Measurements from ENCODE around the gene GRM7. TPM values are rescaled to one million over a fixed set of nuclear protein-coding genes. Genes with fewer than 3 reads are reported as not detected.

The GRM7 gene
- polyA plus RNA-seq, 1 donor from 2014 or later, result 23.8 TPM

DNA sequence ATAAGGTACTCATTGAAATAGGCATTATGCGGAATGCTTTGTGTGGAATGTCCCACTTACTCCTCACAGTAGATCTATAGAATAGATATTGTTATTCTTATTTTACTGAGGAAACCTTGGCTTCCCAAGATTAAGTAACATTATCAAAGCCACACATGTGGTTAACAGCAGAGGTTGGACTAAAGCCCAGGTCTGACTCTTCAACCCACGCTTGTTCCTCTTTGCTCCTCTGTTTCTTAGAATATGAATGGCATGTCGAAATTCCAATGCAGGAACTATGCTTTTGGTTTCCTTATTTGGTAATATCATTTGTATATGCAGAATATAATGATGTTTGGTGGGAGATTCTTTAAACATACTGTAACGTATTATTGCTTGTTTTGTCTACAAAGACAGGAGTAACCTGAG is 821.9 kb downstream of the GRM7 start (continued):
- TF ChIP-seq, protein P1, sequence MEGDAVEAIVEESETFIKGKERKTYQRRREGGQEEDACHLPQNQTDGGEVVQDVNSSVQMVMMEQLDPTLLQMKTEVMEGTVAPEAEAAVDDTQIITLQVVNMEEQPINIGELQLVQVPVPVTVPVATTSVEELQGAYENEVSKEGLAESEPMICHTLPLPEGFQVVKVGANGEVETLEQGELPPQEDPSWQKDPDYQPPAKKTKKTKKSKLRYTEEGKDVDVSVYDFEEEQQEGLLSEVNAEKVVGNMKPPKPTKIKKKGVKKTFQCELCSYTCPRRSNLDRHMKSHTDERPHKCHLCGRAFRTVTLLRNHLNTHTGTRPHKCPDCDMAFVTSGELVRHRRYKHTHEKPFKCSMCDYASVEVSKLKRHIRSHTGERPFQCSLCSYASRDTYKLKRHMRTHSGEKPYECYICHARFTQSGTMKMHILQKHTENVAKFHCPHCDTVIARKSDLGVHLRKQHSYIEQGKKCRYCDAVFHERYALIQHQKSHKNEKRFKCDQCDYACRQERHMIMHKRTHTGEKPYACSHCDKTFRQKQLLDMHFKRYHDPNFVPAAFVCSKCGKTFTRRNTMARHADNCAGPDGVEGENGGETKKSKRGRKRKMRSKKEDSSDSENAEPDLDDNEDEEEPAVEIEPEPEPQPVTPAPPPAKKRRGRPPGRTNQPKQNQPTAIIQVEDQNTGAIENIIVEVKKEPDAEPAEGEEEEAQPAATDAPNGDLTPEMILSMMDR (IDR thresholded peaks at IDR 0.05; ENCODE audit: poor library complexity, severe bottlenecking), result no peak

GRCh38 chr3:7683426-7683825 is 822.5 kb downstream of the GRM7 start:
- Histone ChIP-seq H3K27me3 (ENCODE audit: insufficient read depth, low read depth, low read length) (no peaks in the 10 kb centered on the region), H3K27ac (ENCODE audit: low read length) (no peak overlapping the region), H3K4me2 (ENCODE audit: low read length) (no peak overlapping the region), H3K9ac (ENCODE audit: low read length) (no peak overlapping the region), H3K9me2 (ENCODE audit: insufficient read depth, low read length) (no peaks in the 10 kb centered on the region), H3K79me2 (replicated peaks; ENCODE audit: insufficient read depth, low read length) (no peaks in the 10 kb centered on the region), H3K36me3 (ENCODE audit: insufficient read depth, low read length) (no peaks in the 10 kb centered on the region), H2AFZ (ENCODE audit: low read depth, low read length) (no peak overlapping the region), H3K4me3 (ENCODE audit: low read length) (no peak overlapping the region), H3F3A (ENCODE audit: insufficient read depth, low read length, poor library complexity, severe bottlenecking) (no peaks in the 10 kb centered on the region), H4K20me1 (ENCODE audit: insufficient read depth) (no peaks in the 10 kb centered on the region), H3K9me3 (ENCODE audit: low read length) (no peaks in the 10 kb centered on the region)
- TF ChIP-seq, protein P2, sequence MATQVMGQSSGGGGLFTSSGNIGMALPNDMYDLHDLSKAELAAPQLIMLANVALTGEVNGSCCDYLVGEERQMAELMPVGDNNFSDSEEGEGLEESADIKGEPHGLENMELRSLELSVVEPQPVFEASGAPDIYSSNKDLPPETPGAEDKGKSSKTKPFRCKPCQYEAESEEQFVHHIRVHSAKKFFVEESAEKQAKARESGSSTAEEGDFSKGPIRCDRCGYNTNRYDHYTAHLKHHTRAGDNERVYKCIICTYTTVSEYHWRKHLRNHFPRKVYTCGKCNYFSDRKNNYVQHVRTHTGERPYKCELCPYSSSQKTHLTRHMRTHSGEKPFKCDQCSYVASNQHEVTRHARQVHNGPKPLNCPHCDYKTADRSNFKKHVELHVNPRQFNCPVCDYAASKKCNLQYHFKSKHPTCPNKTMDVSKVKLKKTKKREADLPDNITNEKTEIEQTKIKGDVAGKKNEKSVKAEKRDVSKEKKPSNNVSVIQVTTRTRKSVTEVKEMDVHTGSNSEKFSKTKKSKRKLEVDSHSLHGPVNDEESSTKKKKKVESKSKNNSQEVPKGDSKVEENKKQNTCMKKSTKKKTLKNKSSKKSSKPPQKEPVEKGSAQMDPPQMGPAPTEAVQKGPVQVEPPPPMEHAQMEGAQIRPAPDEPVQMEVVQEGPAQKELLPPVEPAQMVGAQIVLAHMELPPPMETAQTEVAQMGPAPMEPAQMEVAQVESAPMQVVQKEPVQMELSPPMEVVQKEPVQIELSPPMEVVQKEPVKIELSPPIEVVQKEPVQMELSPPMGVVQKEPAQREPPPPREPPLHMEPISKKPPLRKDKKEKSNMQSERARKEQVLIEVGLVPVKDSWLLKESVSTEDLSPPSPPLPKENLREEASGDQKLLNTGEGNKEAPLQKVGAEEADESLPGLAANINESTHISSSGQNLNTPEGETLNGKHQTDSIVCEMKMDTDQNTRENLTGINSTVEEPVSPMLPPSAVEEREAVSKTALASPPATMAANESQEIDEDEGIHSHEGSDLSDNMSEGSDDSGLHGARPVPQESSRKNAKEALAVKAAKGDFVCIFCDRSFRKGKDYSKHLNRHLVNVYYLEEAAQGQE (IDR thresholded peaks at IDR 0.05; ENCODE audit: borderline replicate concordance), result no peak
- TF ChIP-seq, protein P1 (IDR thresholded peaks at IDR 0.05; ENCODE audit: poor library complexity, severe bottlenecking), result no peak
- no peak for TF ChIP-seq MXI1 (conservative IDR thresholded peaks at IDR 0.05; ENCODE audit: poor library complexity, severe bottlenecking)
- TF ChIP-seq RAD21 (conservative IDR thresholded peaks at IDR 0.05), result no peak
- TF ChIP-seq POLR2AphosphoS5 (IDR thresholded peaks at IDR 0.05), result no peak
- TF ChIP-seq SMC3 (conservative IDR thresholded peaks at IDR 0.05; ENCODE audit: poor library complexity), result no peak
- TF ChIP-seq EP300 (conservative IDR thresholded peaks at IDR 0.05; ENCODE audit: poor library complexity, severe bottlenecking), result no peak
- no peak for TF ChIP-seq EZH2 (IDR thresholded peaks at IDR 0.05; ENCODE audit: borderline replicate concordance, insufficient read depth, low read length, poor library complexity, severe bottlenecking)
- no peak for TF ChIP-seq TAF1 (IDR thresholded peaks at IDR 0.05; ENCODE audit: low read depth)
